ENCODE measurements around the gene YBX2.

Gene YBX2

GRCh38 chr17:7322520-7323194, 28.2 kb upstream of the YBX2 start:
- Histone ChIP-seq H3K9me3 (ENCODE audit: insufficient read depth, low read depth, low read length) (no peaks in the 10 kb centered on the region), H3K4me3 (ENCODE audit: low read length) (no peak overlapping the region), H3K27ac (ENCODE audit: low read depth, low read length) (no peak overlapping the region), H3K27me3 (ENCODE audit: insufficient read depth, low read length) (no peaks in the 10 kb centered on the region), H3K4me1 (ENCODE audit: insufficient read depth, low read length) (no peaks in the 10 kb centered on the region), H3K9ac (ENCODE audit: low read depth, low read length) (no peak overlapping the region), H3K36me3 (ENCODE audit: insufficient read depth, low read length) (peaks cover 83% of the 10 kb centered on the region)
- WGBS, result 96% methylated on average over 22 of the region's 22 CpGs

GRCh38 chr17:7321466-7321865, 27.0 kb upstream of the YBX2 start:
- H3K9ac ChIP-seq (ENCODE audit: low read depth, low read length), result no peak overlapping the region
- no peaks in the 10 kb centered on the region for H3K27me3 ChIP-seq (ENCODE audit: insufficient read depth, low read length)
- H3K36me3 ChIP-seq (ENCODE audit: insufficient read depth, low read length), result peaks cover 86% of the 10 kb centered on the region
- 93% methylated on average over 15 of the region's 15 CpGs for WGBS
- H3K4me3 ChIP-seq (ENCODE audit: low read length), result no peak overlapping the region
- no peak overlapping the region for H3K27ac ChIP-seq (ENCODE audit: low read depth, low read length)
- H3K4me1 ChIP-seq (ENCODE audit: insufficient read depth, low read length), result no peaks in the 10 kb centered on the region
- H3K9me3 ChIP-seq (ENCODE audit: insufficient read depth, low read depth, low read length), result no peaks in the 10 kb centered on the region

GRCh38 chr17:7318121-7318860, 23.9 kb upstream of the YBX2 start:
- 96% methylated on average over 13 of the region's 13 CpGs for WGBS
- peaks cover 72% of the 10 kb centered on the region for H3K36me3 ChIP-seq (ENCODE audit: insufficient read depth, low read length)
- no peak overlapping the region for H3K27ac ChIP-seq (ENCODE audit: low read depth, low read length)
- no peaks in the 10 kb centered on the region for H3K27me3 ChIP-seq (ENCODE audit: insufficient read depth, low read length)
- no peak overlapping the region for H3K4me3 ChIP-seq (ENCODE audit: low read length)
- H3K9ac ChIP-seq (ENCODE audit: low read depth, low read length), result no peak overlapping the region
- no peaks in the 10 kb centered on the region for H3K9me3 ChIP-seq (ENCODE audit: insufficient read depth, low read depth, low read length)
- H3K4me1 ChIP-seq (ENCODE audit: insufficient read depth, low read length), result 0 out of 2 replicates have a peak, but pooled peaks cover 4% of the 10 kb centered on the region

GRCh38 chr17:7317161-7317803, 22.8 kb upstream of the YBX2 start:
- Histone ChIP-seq H3K9ac (ENCODE audit: low read depth, low read length) (no peak overlapping the region), H3K4me3 (ENCODE audit: low read length) (no peak overlapping the region), H3K4me1 (ENCODE audit: insufficient read depth, low read length) (0 out of 2 replicates have a peak, but pooled peaks cover 4% of the 10 kb centered on the region), H3K9me3 (ENCODE audit: insufficient read depth, low read depth, low read length) (no peaks in the 10 kb centered on the region), H3K36me3 (ENCODE audit: insufficient read depth, low read length) (peaks cover 72% of the 10 kb centered on the region), H3K27me3 (ENCODE audit: insufficient read depth, low read length) (no peaks in the 10 kb centered on the region), H3K27ac (ENCODE audit: low read depth, low read length) (no peak overlapping the region)
- WGBS, result 93% methylated on average over 14 of the region's 16 CpGs

GRCh38 chr17:7315570-7316235, 21.3 kb upstream of the YBX2 start:
- Histone ChIP-seq H3K27me3 (ENCODE audit: insufficient read depth, low read length) (no peaks in the 10 kb centered on the region), H3K4me3 (ENCODE audit: low read length) (peak overlapping the region; percentile 82), H3K27ac (ENCODE audit: low read depth, low read length) (peak overlapping the region; percentile 93), H3K4me1 (ENCODE audit: insufficient read depth, low read length) (0 out of 2 replicates have a peak, but pooled peaks cover 4% of the 10 kb centered on the region), H3K9ac (ENCODE audit: low read depth, low read length) (peak overlapping the region; percentile 80), H3K9me3 (ENCODE audit: insufficient read depth, low read depth, low read length) (no peaks in the 10 kb centered on the region), H3K36me3 (ENCODE audit: insufficient read depth, low read length) (peaks cover 69% of the 10 kb centered on the region)
- 55% methylated on average over 30 of the region's 30 CpGs for WGBS

GRCh38 chr17:7314719-7315569, 20.5 kb upstream of the YBX2 start, which contains the start of gene GPS2:
Gene GPS2 (minus strand): TSS chr17:7315360. CDS start chr17:7315052, 308 bp downstream.
- Histone ChIP-seq H3K36me3 (ENCODE audit: insufficient read depth, low read length) (peaks cover 69% of the 10 kb centered on the region), H3K4me1 (ENCODE audit: insufficient read depth, low read length) (0 out of 2 replicates have a peak, but pooled peaks cover 4% of the 10 kb centered on the region), H3K9ac (ENCODE audit: low read depth, low read length) (peak within 1 kb of the TSS; percentile 80), H3K9me3 (ENCODE audit: insufficient read depth, low read depth, low read length) (no peaks in the 10 kb centered on the region), H3K4me3 (ENCODE audit: low read length) (peak within 1 kb of the TSS; percentile 82), H3K27me3 (ENCODE audit: insufficient read depth, low read length) (no peaks in the 10 kb centered on the region), H3K27ac (ENCODE audit: low read depth, low read length) (peak within 1 kb of the TSS; percentile 93)
- WGBS, result under 1% methylated on average over 95 of the region's 95 CpGs

- 54% methylated on average over 8 of the region's 9 CpGs for WGBS
These were observed 19.7 kb upstream of the YBX2 start for GRCh38 chr17:7313890-7314718.

GRCh38 chr17:7313088-7313889, 18.9 kb upstream of the YBX2 start:
- H3K9ac ChIP-seq (ENCODE audit: low read depth, low read length), result no peak overlapping the region
- WGBS, result 91% methylated on average over 7 of the region's 7 CpGs
- no peaks in the 10 kb centered on the region for H3K27me3 ChIP-seq (ENCODE audit: insufficient read depth, low read length)
- peaks cover 69% of the 10 kb centered on the region for H3K36me3 ChIP-seq (ENCODE audit: insufficient read depth, low read length)
- peak overlapping the region; percentile 58; the same call in 1 of the 2 replicates for H3K27ac ChIP-seq (ENCODE audit: low read depth, low read length)
- H3K9me3 ChIP-seq (ENCODE audit: insufficient read depth, low read depth, low read length), result no peaks in the 10 kb centered on the region
- H3K4me1 ChIP-seq (ENCODE audit: insufficient read depth, low read length), result 0 out of 2 replicates have a peak, but pooled peaks cover 4% of the 10 kb centered on the region
- 0 out of 2 replicates have a peak overlapping the region, but pooled peaks have one; percentile 82 for H3K4me3 ChIP-seq (ENCODE audit: low read length)

More at GRCh38 chr17:7313890-7314718, 19.7 kb upstream of the YBX2 start:
- Histone ChIP-seq H3K9ac (ENCODE audit: low read depth, low read length) (peak overlapping the region; percentile 80), H3K27me3 (ENCODE audit: insufficient read depth, low read length) (no peaks in the 10 kb centered on the region), H3K27ac (ENCODE audit: low read depth, low read length) (peak overlapping the region; percentile 93; the same call in 1 of the 2 replicates), H3K36me3 (ENCODE audit: insufficient read depth, low read length) (peaks cover 76% of the 10 kb centered on the region), H3K4me3 (ENCODE audit: low read length) (peak overlapping the region; percentile 82), H3K4me1 (ENCODE audit: insufficient read depth, low read length) (0 out of 2 replicates have a peak, but pooled peaks cover 4% of the 10 kb centered on the region), H3K9me3 (ENCODE audit: insufficient read depth, low read depth, low read length) (no peaks in the 10 kb centered on the region)

- Histone ChIP-seq H3K4me3 (ENCODE audit: low read length) (no peak overlapping the region), H3K9ac (ENCODE audit: low read depth, low read length) (no peak overlapping the region), H3K9me3 (ENCODE audit: insufficient read depth, low read depth, low read length) (no peaks in the 10 kb centered on the region), H3K4me1 (ENCODE audit: insufficient read depth, low read length) (0 out of 2 replicates have a peak, but pooled peaks cover 4% of the 10 kb centered on the region), H3K27me3 (ENCODE audit: insufficient read depth, low read length) (no peaks in the 10 kb centered on the region), H3K36me3 (ENCODE audit: insufficient read depth, low read length) (peaks cover 61% of the 10 kb centered on the region), H3K27ac (ENCODE audit: low read depth, low read length) (no peak overlapping the region)
- WGBS, result 88% methylated on average over 6 of the region's 7 CpGs
These were observed 18.1 kb upstream of the YBX2 start for GRCh38 chr17:7312432-7313087.

All from HUES64 (cell line).